Endothelial cell of hepatic sinusoid (primary cell): ENCODE data around the gene IFI6.
"Not testable (repeated sequence)": the region's sequence is repeated elsewhere in the genome, so short reads cannot be mapped to it uniquely, and the experiment has no call there.

ENCODE experiments used
- in situ Hi-C: cut with HindIII; loops from 2 replicates; pipeline ENCODE4 v1.10.0; 2017; ENCODE audit warnings: low sequenced_read_pairs

Gene IFI6

DNA sequence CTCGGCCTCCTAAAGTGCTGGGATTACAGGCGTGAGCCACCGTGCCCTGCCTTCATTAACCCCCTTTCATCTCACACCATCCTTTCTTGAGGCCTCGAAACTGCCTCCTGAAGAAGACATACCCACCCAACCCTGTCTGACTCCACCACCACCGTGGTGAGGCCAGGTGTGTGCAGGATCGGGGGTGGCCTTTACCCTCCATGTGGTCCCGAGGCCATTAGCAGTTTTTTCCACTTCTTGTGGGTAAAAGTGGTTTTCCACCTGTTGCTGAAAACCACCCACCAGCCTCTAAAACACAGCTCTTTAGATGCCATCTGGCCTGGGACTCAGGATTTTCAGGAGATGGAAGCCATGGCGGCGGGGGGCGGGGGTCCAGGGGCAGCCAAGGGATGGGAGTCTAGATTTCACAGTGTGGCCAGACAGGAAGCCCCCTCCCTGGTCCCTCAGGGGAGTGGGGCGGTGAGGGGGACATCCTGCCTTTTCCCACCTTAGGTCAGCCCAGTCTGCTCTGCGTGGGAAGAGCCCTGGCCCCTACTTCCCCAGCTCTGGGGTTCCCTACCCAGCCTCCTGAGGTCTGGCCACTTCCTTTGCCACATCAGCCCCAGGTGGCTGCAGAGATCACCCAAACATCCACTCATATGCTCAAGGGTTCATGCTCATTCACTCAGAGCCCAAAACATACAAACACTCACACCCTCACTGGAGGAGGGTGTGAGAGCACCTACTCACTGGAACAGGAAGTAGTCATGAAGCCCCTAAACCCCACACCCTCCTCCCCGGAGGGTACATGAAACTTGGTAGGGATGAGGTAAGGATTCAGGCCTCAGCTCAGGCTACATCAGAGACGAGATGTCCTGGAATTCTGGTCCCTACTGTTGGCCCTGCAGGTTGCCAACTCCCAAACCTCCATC is 39.4 kb downstream of the IFI6 start:
- in situ Hi-C loops = no loop called here

DNA sequence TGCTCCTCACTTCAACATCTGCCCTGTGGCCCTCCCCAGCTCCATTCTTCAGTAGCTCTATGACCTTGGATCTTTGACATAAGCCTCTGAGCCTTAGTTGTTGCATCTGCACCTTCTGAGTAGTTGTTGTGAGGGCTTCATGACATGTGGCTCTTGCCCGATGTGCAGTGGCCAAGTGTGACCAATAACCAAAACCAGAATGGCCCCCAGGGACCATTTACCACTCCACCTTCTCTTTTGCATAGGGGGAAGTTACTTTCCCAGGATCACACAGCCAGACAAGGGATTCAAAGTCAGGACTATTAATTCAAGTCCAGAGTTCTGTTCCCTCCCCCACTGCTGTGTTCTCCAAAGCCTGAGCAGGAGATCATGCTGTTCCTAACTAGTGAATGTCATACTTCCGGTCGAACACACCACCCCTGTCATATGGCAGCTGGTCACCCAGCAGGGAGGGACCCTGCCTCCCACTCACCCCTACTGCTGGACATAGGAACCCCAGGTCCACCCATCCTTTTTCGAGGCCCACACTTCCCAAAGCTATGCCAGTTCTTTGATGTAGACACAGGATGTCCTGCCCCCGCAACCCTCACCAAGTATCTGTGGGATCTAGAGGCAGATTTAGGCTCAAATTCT is 41.0 kb downstream of the IFI6 start:
- in situ Hi-C loops = no loop called here

DNA sequence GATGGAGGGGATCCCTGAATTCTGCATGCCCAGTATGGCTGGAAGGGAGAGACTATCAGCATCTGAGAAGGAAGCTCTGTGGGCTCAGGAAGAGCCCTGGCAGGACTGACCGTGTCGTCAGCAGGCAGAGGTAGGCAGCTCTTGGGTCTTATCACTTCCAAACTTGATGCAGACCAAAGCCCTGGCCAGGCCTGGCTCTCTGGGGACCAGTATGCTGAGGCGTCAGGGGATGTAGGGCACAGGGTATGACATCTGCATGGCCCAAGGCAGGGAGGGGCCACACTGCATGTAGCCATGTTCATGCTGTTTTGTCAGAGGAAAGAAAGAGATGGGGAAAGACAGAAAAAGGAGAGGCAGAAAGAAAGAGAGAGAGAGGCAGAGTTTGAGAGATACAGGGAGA is 43.3 kb downstream of the IFI6 start:
- in situ Hi-C loops = no loop called here

DNA sequence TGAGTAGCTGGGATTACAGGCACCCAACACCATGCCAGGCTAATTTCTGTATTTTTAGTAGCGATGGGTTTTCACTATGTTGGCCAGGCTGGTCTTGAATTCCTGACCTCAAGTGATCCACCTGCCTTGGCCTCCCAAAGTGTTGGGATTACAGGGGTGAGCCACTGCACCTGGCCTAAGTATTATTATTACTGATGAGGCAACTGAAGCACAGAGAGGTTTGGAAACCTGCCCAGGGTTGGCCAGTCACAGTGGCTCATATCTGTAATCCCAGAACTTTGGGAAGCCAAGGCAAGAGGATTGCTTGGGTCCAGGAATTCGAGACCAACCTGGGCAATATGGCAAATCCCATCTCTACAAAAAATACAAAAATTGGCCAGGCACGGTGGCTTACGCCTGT is 44.3 kb downstream of the IFI6 start:
- in situ Hi-C loops = not testable (repeated sequence)

DNA sequence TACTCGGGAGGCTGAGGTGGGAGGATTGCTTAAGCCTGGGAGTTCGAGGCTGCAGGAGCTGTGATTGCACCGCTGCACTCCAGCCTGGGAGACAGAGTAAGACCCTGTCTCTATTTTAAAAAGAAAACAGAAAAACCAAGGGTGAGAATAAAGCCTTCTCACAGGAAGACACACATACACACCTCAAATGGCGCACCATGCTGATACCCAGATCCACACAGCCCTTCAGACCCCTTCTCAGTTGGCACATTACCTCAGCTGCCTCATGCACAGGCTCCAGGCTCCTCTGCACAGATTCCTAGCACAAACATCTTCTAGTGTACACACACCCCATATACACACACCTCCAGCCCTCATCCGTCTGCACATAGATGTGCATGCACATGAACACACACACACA is 44.9 kb downstream of the IFI6 start:
- in situ Hi-C loops = no loop called here

DNA sequence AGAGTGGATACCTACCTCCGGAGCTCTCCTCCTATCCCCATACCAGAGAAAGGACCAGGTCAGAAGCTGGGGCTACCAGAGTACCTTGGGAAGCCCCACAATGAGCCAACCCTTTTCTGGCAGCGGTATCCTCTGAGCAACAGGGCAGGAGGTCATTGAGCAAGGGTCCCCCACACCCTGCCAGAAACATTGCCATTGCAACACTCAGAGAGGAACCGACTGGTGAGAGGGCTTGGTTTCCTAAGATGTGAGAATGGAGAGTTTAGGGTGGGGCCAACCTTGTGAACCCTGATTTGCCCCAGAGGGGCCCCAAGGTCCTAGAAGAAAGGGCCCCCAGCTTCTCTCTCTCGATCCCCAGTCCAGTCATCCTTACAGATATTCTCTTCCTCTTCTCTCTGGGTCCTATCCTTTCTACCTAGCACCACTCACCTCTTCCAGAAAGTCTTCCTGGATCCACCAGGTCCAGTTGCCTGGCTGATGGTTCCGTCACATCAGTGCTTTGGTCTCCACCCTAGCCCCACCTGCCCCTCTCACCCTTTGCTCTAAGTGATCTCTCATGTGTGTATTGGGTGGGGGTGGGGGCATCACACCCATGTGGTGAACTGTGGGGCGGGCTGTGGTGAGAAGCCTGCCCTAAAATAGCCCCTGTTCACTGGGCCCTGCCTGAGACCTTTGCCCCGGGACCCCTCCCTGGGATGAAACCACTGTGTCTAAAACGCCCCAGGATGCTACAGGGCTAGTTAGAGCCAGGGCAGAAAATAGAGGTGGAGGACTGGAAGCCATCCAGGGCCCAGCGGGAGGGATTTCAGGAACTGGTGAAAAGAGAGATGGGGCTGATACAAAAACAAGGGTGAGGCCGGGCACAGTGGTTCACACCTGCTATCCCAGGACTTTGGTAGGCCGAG is 45.7 kb downstream of the IFI6 start:
- in situ Hi-C loops = no loop called here

DNA sequence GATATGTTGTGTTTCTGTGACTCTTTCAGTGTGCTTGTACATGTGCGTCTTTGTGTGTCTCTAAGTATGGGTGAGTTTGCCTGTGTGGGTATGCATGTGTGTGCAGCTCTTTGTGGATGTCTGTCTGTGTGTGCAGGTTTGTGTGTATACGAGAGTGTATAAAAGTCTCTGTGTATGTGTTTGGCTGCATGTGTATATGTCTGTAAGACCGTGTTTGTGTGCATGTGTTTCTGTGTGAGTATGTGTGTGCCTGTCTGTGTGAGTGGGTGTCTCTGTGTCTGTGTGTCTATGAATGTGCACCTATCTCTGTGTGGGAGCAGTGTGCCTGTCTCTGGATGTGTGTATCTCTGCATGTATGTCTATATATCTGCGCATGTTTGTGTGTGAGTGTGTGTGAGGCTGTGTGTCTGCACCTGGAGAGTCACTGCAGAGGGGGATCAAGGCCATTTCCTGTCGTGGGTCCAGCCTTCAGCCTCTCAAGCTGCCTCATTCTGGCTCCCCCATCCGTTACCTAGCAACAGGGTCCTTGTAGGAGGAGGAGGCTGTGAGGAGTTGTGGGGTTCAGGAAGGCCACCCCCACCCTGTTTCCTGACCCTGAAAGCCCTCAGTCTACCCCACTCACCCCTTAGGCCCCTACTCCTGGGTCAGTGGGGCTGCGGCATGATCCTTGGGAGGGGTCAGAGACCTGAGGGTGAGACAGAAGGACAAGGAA is 47.4 kb downstream of the IFI6 start:
- in situ Hi-C loops = no loop called here

DNA sequence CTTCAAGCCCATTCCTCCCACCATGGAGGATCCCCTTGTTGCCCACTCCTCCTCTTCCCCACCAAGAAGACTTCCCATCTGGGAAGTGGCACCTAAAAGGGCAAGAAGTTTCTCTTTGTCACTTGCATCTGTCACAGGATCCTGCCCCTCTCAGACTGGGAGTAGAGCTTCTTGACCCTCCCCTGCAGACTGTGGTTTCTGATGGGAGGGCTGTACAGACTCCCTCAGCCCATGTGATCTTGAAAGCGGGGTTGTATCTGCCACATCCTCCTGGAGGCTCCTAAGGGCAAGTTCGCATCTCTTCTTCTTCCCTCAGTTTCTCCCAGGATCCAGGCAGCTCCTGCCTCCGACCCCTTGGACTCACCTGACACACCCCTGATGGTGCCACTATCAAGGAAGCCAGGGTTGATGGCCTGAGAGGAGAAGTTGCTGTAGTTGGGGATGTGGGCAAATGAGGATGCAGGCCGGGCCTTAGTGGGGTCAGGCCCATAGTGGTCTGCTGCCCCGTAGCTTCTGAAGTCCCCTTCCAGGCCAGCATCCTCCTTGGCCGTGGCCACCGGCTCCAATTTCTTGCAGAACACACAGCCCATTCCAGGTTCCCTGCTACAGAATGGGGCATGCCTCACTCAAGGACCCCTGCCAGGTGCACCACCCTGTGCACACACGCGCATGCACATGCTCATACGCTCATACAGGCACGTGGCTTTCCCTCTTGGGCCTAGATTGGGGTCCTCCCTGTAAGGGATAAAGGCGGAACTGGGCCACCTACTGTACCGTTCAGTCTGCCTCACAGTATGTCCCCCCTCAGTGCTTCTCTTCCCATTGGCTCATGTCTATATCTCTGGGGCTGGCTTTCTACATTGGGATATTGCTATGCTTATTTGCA is 48.4 kb downstream of the IFI6 start:
- in situ Hi-C loops = no loop called here

DNA sequence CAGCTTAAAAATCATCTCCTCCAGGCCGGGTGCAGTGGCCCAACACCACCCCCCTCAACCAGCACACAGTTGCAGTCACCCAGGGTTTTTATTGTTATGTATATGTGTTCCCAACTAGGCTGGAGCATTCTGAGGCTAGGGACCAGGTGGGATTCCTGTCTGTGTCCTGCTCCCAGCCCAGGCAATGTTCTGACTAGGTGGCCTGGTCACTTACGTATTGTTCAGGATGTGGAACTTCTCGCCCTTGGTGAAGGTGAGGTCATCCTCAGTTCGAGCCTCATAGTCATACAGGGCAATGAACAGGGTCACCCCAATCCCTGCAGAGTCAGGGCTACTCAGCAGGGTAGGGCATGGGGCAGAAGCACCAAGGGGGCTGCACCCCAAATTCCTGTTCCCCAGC is 49.2 kb downstream of the IFI6 start:
- in situ Hi-C loops = no loop called here

DNA sequence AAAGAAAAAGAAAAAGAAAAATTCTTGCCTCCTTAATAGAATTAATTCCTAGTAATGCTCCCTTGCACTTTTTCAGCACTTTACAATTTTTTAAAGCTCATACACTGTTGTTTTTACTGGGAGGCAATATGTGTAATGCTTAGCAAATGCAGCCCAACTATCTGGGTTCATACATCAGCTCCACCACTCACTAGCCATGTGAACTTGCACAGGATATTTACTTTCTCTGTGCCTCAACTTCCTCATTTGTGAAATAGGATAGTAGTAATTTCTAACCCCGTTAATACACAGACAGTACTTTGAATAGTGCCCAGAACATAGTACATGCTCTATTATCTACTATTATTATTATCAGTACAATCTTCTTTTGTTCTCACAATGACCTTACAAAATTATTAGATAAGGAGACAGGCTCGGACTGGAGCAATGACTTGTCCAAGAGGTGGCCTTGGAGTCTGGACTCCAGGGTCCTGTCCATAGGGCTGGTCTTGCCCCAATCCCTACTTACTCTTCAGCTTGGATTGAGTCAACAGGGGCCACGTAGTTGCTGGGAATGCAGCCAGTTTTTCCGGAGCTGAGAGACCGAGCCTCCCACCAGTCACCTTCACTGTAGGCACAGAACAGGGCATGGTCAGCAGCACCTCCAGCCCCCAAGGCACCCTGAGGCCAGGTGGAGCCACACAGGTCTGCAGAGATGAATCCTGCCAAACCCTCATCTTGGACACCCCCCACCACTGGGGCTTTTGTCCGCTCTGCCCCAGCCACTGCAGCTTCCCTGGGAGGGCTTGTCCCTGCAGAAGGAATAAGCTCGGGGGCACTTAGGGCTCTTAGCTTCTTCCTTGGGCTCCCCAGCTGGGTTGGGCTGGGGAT is 50.7 kb downstream of the IFI6 start:
- in situ Hi-C loops = no loop called here

DNA sequence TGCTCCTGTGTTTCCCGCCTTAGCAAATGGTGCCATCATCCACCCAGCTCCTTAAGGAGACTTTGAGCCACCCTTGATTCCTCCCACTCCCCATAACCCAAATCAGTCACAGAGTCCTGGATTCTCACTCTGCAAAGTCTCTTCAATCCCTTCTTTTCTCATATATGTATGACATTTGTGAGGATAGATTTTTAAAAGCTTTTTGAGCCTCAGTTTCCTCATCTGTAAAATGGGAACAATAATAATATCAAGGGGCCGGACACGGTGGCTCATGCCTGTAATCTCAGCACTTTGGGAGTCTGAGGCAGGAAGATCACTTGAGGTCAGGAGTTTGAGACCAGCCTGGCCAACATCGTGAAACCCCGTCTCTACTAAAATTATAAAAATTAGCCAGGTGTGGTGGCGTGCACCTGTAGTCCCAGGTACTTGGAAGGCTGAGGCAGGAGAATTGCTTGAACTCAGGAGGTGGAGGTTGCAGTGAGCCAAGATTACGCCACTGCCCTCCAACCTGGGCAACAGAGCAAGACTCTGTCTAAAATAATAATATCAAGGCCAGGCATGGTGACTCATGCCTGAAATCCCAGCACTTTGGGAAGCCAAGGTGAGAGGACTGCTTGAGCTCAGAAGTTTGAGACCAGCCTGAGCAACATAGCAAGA is 52.1 kb downstream of the IFI6 start:
- in situ Hi-C loops = loop anchor here (5.0 kb wide), 1 partner anchor 47 kb away; no protein-coding TSS in a partner anchor

DNA sequence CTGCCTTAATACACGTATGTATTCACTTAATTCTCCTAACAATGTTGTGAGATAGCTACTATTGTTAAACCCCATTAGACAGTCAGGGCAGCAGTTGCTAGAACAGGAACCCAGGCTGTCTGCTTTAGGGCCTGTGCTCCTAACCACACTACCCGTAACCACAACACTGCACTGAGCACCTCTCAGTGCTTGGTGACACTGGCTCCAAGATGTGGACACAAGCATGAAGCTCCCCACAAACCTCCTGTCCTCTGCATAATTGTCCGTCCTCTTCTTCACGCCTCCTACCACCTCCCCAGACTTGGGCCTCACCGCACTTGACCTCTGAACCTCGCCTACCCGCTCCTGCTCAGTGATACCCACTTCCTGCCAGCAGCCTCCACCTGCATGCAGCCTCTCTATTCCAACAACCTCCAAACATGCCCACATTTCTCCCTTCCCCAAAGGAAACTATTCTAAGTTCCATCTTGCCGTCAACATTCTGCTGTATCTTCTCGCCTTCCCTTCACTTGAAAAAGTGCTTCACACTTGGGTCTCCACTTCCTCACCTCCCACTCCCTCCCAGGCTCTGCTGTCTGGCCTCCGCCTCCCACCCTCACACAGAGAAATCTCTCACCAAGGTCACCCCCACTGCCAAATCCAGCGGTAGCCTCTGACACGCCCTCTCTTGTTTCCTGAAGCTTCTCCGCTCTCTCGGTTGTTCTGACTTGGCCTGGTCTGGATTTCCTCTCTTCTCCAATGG is 53.5 kb downstream of the IFI6 start:
- in situ Hi-C loops = loop anchor here (5.0 kb wide), 1 partner anchor 49 kb away; no protein-coding TSS in a partner anchor

DNA sequence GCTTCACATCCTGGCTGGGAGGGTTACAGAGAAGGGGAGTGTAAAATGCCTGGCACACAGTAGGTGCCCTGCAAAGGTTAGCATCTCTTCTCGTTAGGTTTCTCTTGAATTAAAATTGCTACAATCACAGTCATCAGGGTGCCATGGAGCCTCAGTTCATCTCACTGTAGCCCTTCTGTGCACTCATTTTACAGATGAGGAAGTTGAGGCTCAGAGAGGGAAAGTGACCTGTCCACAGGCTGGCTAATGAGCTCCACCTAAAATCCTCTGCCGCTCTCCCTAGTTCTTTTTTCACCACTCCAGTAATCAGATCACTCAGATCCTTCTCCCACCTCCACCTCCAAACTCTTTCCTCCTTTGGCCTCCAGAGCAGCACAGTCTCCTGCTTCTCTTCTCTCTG is 54.6 kb downstream of the IFI6 start:
- in situ Hi-C loops = loop anchor here (5.0 kb wide), 1 partner anchor 50 kb away; no protein-coding TSS in a partner anchor

DNA sequence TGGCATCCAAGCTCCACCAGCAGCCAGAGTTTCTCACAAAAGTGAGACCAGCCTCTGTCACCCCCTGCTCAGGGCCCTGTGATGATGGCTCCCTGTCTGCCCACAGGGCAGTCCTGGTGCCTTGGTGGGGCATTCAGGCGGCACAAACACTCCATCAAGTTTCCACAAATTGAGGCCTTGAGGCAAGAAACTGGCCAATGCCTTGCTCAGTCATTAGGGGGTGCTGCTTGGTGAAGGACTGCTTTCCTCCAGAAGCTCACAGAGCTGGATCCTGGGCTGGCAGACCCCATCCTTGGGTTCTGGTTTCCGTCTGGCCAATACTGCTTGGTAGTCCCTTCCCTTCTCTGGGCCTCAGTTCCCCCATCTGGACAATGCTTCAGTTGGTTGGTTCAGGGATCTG is 55.6 kb downstream of the IFI6 start:
- in situ Hi-C loops = loop anchor here (5.0 kb wide), 1 partner anchor 51 kb away; no protein-coding TSS in a partner anchor
